Measurements from ENCODE around the gene SNTG2.

- TF ChIP-seq, protein P1, sequence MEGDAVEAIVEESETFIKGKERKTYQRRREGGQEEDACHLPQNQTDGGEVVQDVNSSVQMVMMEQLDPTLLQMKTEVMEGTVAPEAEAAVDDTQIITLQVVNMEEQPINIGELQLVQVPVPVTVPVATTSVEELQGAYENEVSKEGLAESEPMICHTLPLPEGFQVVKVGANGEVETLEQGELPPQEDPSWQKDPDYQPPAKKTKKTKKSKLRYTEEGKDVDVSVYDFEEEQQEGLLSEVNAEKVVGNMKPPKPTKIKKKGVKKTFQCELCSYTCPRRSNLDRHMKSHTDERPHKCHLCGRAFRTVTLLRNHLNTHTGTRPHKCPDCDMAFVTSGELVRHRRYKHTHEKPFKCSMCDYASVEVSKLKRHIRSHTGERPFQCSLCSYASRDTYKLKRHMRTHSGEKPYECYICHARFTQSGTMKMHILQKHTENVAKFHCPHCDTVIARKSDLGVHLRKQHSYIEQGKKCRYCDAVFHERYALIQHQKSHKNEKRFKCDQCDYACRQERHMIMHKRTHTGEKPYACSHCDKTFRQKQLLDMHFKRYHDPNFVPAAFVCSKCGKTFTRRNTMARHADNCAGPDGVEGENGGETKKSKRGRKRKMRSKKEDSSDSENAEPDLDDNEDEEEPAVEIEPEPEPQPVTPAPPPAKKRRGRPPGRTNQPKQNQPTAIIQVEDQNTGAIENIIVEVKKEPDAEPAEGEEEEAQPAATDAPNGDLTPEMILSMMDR (IDR thresholded peaks at IDR 0.05; ENCODE audit: extremely low read depth in 1 of 2, insufficient read depth in 1 of 2, low read depth in 1 of 2, low read length in 2 of 2), result no peak
- no peak for TF ChIP-seq POLR2AphosphoS5 (IDR thresholded peaks at IDR 0.05; ENCODE audit: insufficient read depth, low read depth, low read length)
- TF ChIP-seq POLR2A (IDR thresholded peaks at IDR 0.05; ENCODE audit: low read depth, low read length), result no peak
Observed at GRCh38 chr2:1154710-1155594, 204.3 kb downstream of the SNTG2 start.
